Hepatocyte (in vitro differentiated cells): ENCODE measurements around the gene RNU5D-1. TPM values are rescaled to one million over a fixed set of nuclear protein-coding genes. Genes with fewer than 3 reads are reported as not detected.

ENCODE experiments used
- DNase-seq: peaks from one replicate; pipeline ENCODE4 v3.0.0-alpha.2; 2016; ENCODE audit warnings: low spot score
- H2AFZ ChIP-seq: fragments of 200-600 bp; sonication (generic); 2 replicates; pipeline ENCODE4 v1.6.0; 2016; ENCODE audit warnings: antibody characterized with exemption, mild to moderate bottlenecking
- H3K27ac ChIP-seq: fragments of 200-600 bp; sonication (generic); 2 replicates; pipeline ENCODE4 v1.5.1; 2016; ENCODE audit warnings: mild to moderate bottlenecking
- H3K27me3 ChIP-seq: fragments of 200-600 bp; sonication (generic); 2 replicates; pipeline ENCODE4 v1.6.1; 2016
- H3K36me3 ChIP-seq: fragments of 200-600 bp; sonication (generic); replicated peaks from 2 replicates; pipeline ENCODE4 v1.5.1; 2016; ENCODE audit warnings: low read depth; ENCODE audit not compliant: insufficient read depth
- H3K4me1 ChIP-seq: fragments of 200-600 bp; sonication (generic); 2 replicates; pipeline ENCODE4 v1.5.1; 2016; ENCODE audit warnings: mild to moderate bottlenecking, moderate library complexity; ENCODE audit not compliant: insufficient read depth
- H3K4me2 ChIP-seq: fragments of 200-600 bp; sonication (generic); 2 replicates; pipeline ENCODE4 v1.6.0; 2016
- H3K4me3 ChIP-seq: fragments of 200-600 bp; sonication (generic); 2 replicates; pipeline ENCODE4 v1.5.1; 2016; ENCODE audit warnings: mild to moderate bottlenecking
- H3K79me2 ChIP-seq: fragments of 200-600 bp; sonication (generic); 2 replicates; pipeline ENCODE4 v1.6.0; 2017; ENCODE audit warnings: mild to moderate bottlenecking
- H3K9me2 ChIP-seq: fragments of 200-600 bp; sonication (generic); replicated peaks from 2 replicates; pipeline ENCODE4 v1.6.0; 2017; ENCODE audit warnings: mild to moderate bottlenecking; ENCODE audit not compliant: insufficient read depth
- H3K9me3 ChIP-seq: fragments of 200-600 bp; sonication (generic); 2 replicates; pipeline ENCODE4 v1.5.1; 2016; ENCODE audit warnings: low read depth, mild to moderate bottlenecking
- H4K20me1 ChIP-seq: fragments of 200-600 bp; sonication (generic); 2 replicates; pipeline ENCODE4 v1.6.0; 2016; ENCODE audit warnings: mild to moderate bottlenecking; ENCODE audit not compliant: insufficient read depth, poor library complexity, severe bottlenecking
- CTCF ChIP-seq: fragments of 200-600 bp; sonication (generic); IDR thresholded peaks from 2 replicates; pipeline ENCODE4 v1.5.1; 2016; ENCODE audit warnings: antibody characterized with exemption, mild to moderate bottlenecking; ENCODE audit not compliant: poor library complexity
- EZH2 ChIP-seq: fragments of 200-600 bp; sonication (generic); IDR thresholded peaks from 2 replicates; pipeline ENCODE4 v1.6.1; 2016; ENCODE audit warnings: antibody characterized with exemption, mild to moderate bottlenecking, borderline replicate concordance
- EZH2phosphoT487 ChIP-seq: fragments of 200-600 bp; sonication (generic); IDR thresholded peaks from one replicate; pipeline ENCODE4 v1.6.1; 2018; ENCODE audit warnings: antibody characterized with exemption, mild to moderate bottlenecking, low read depth, moderate library complexity; ENCODE audit not compliant: unreplicated experiment, severe bottlenecking
- WGBS: methylation state at CpG from one replicate; pipeline ENCODE4 v1.1.6; 2016; ENCODE audit warnings: low lambda C conversion rate; ENCODE audit errors: missing lambda C conversion rate; 5-methylcytosine and 5-hydroxymethylcytosine counted together
- polyA plus RNA-seq: library from polyadenylated mRNA; unstranded; fragments of >200 nt; fragmentation: Nextera tagmentation; extraction: Ambion mirVana; gene quantifications from 2 replicates; pipeline ENCODE4 v1.2.1, GENCODE V29; 2016
- total RNA-seq: library from RNA; depleted of rRNA; stranded (reverse); fragments of >200 nt; gene quantifications from 2 replicates; pipeline ENCODE4 v1.2.3, GENCODE V29; 2014

Gene RNU5D-1
- not detected in 2 replicates for total RNA-seq
- not detected in 2 replicates for polyA plus RNA-seq

DNA sequence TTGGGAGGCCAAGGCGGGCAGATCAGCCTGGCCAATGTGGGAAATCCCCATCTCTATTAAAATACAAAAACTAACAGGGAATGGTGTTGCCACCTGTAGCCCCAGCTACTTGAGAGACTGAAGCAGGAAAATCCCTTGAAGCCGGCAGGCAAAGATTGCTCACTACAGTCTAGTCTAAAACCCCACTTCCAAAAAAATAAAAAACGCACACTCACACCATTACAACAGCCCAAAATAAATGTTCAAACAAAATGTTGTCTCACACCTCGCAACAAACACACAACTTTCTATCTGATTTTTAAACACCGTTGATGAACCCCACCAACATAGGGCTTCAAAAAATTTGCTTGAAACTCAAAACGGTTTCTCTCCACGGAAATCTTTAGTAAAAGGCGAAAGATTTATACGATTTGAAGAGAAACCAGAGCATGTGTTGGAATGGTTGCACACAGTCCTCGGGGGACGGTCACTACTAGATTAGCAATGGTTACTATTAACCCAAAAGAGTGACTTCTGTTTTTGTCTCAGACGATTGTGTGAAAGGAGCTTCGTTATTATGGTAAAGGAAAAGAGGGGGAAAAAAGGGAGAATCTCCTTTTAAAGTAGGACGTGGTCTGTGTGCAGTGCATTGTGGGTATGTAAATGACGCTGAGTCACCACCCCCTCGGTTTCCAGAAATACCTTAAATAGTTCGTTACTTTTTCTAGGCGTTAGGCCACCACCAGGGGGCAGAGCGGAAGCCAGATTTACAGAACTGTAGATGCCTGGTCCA lies at the start of gene RNU5D-1:
Gene RNU5D-1 (minus strand): TSS at position 430 of the 772 bp plus-strand sequence.
- DNase-seq: peak; percentile 97
- TF ChIP-seq CTCF (peak; percentile 85), EZH2 (no peak)
- no peaks in the 10 kb centered on the region for H3K4me1 ChIP-seq
- WGBS: 4% methylated on average over 19 of the region's 19 CpGs
- H3K36me3 ChIP-seq: no peaks in the 10 kb centered on the region
- H3K79me2 ChIP-seq: no peaks in the 10 kb centered on the region
- no peaks in the 10 kb centered on the region for H3K9me3 ChIP-seq
- peak within 1 kb of the TSS; percentile 77 for H3K27ac ChIP-seq
- no peaks in the 10 kb centered on the region for H4K20me1 ChIP-seq
- no peaks in the 10 kb centered on the region for H3K9me2 ChIP-seq
- no peak within 1 kb of the TSS for H2AFZ ChIP-seq
- H3K27me3 ChIP-seq: no peaks in the 10 kb centered on the region
- H3K4me3 ChIP-seq: no peak within 1 kb of the TSS
- H3K4me2 ChIP-seq: peak within 1 kb of the TSS; percentile 39

DNA sequence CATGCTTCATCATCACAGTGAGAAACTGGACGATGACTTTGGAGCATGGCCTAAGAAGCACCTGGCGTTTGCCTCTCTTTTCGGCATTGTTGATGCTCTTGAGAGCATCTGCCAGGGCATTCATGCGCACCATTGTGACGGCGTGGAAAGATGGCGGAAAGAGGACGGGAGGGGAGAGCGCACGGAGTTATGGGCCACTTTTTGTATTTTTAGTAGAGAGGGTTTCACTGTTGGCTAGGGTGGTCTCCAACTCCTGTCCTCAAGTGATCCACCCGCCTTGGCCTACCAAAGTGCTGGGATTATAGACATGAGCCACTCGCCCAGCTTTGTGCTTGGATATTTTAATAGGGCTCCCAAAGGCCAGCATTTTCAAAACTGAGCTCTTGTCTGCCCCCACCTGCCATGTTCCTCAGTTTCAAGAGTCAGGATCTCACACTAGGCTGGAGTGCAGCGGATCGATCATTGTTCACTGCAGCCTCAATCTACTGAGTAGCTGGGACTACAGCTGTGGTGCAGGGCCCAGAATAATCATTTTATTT lies 49.7 kb upstream of the RNU5D-1 start:
- no peak overlapping the region for H3K27ac ChIP-seq
- peaks cover 20% of the 10 kb centered on the region for H3K4me1 ChIP-seq
- no peak overlapping the region for H3K4me3 ChIP-seq
- no peaks in the 10 kb centered on the region for H3K36me3 ChIP-seq
- H3K9me2 ChIP-seq: no peaks in the 10 kb centered on the region
- no peaks in the 10 kb centered on the region for H3K9me3 ChIP-seq
- peaks cover 25% of the 10 kb centered on the region for H4K20me1 ChIP-seq
- no peak overlapping the region for H2AFZ ChIP-seq
- peaks cover 27% of the 10 kb centered on the region for H3K79me2 ChIP-seq
- no peak for DNase-seq
- H3K4me2 ChIP-seq: no peak overlapping the region
- no peak for TF ChIP-seq EZH2phosphoT487
- TF ChIP-seq CTCF: no peak
- no peak for TF ChIP-seq EZH2
- no peaks in the 10 kb centered on the region for H3K27me3 ChIP-seq
- 97% methylated on average over 14 of the region's 14 CpGs for WGBS

DNA sequence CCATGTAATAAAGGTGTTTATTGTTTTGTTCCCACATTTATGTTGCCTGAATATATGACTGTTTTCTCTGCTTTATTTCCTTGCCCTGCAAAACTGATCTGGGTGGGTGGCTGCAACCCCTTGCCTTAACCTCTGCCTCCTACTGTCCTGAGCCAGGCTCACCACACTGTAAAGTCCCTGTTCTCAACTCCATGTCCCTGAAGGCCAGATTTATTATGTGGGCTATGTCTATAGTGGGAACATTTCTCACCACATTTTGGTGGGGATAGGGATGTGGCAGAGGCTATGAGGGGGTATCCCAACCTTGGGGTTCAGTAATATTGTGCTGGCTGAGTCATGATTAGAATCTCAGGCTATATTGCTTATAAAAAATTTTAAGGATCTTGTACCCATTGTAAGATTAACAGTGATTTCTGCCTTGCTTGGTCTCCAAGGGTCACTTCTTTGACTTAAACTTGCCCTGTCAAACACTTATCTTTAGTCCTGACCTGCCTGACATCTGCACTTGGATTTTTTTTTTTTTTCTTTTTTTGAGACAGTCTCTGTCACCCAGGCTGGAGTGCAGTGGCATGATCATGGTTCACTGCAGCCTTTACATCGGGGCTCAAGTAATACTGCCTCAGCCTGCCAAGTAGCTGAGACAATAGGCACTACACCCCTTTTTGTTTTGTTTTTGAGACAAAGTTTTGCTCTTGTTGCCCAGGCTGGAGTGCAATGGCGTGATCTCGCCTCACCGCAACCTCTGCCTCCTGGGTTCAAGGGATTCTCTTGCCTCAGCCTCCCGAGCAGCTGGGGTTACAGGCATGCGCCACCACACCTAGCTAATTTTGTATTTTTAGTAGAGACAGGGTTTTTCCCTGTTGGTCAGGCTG lies 48.0 kb upstream of the RNU5D-1 start:
- H3K9me2 ChIP-seq: no peaks in the 10 kb centered on the region
- no peak for DNase-seq
- H3K4me2 ChIP-seq: peak overlapping the region; percentile 90
- 98% methylated on average over 6 of the region's 6 CpGs for WGBS
- H3K27ac ChIP-seq: no peak overlapping the region
- peaks cover 9% of the 10 kb centered on the region for H3K4me1 ChIP-seq
- no peak overlapping the region for H2AFZ ChIP-seq
- peaks cover 34% of the 10 kb centered on the region for H3K79me2 ChIP-seq
- TF ChIP-seq CTCF (no peak), EZH2 (no peak), EZH2phosphoT487 (no peak)
- H4K20me1 ChIP-seq: peaks cover 25% of the 10 kb centered on the region
- no peaks in the 10 kb centered on the region for H3K36me3 ChIP-seq
- H3K4me3 ChIP-seq: no peak overlapping the region
- no peaks in the 10 kb centered on the region for H3K27me3 ChIP-seq
- no peaks in the 10 kb centered on the region for H3K9me3 ChIP-seq
